SJCRH30 (cell line): Measurements from ENCODE around the gene FNIP2. TPM values are rescaled to one million over a fixed set of nuclear protein-coding genes. Genes with fewer than 3 reads are reported as not detected.
A peak's percentile ranks its signal among the peaks of the same experiment; 100 is the strongest.
"Not testable (repeated sequence)": the region's sequence is repeated elsewhere in the genome, so short reads cannot be mapped to it uniquely, and the experiment has no call there.

ENCODE experiments used
- DNase-seq, 2 experiments: peaks; one replicate each; pipeline ENCODE4 v3.0.0-alpha.2; 2015 to 2020
- H3K27ac ChIP-seq: fragments of 250-450 bp; sonication (Bioruptor Pico); 2 replicates; pipeline ENCODE4 v1.5.1; 2020; ENCODE audit warnings: mild to moderate bottlenecking, moderate library complexity
- H3K27me3 ChIP-seq: fragments of 250-450 bp; sonication (Bioruptor Pico); 2 replicates; pipeline ENCODE4 v1.5.1; 2020; ENCODE audit warnings: mild to moderate bottlenecking, moderate library complexity
- H3K36me3 ChIP-seq: fragments of 250-450 bp; sonication (Bioruptor Pico); 2 replicates; pipeline ENCODE4 v1.5.1; 2020; ENCODE audit warnings: mild to moderate bottlenecking, moderate library complexity
- H3K4me1 ChIP-seq: fragments of 250-450 bp; sonication (Bioruptor Pico); 2 replicates; pipeline ENCODE4 v1.5.1; 2020; ENCODE audit warnings: mild to moderate bottlenecking, moderate library complexity
- H3K4me3 ChIP-seq: fragments of 250-450 bp; sonication (Bioruptor Pico); 2 replicates; pipeline ENCODE4 v1.5.1; 2020; ENCODE audit warnings: mild to moderate bottlenecking, moderate library complexity
- H3K9me3 ChIP-seq: fragments of 250-450 bp; sonication (Bioruptor Pico); replicated peaks from 2 replicates; pipeline ENCODE4 v1.5.1; 2020; ENCODE audit warnings: mild to moderate bottlenecking, moderate library complexity
- total RNA-seq: library from RNA; depleted of rRNA; stranded (reverse); fragments of >200 nt; shearing (Covaris generic); gene quantifications from 2 replicates; pipeline ENCODE4 v1.2.3, GENCODE V29; 2014

The FNIP2 gene
- total RNA-seq, 1 experiment from 2014 or later: 18.4 TPM

DNA sequence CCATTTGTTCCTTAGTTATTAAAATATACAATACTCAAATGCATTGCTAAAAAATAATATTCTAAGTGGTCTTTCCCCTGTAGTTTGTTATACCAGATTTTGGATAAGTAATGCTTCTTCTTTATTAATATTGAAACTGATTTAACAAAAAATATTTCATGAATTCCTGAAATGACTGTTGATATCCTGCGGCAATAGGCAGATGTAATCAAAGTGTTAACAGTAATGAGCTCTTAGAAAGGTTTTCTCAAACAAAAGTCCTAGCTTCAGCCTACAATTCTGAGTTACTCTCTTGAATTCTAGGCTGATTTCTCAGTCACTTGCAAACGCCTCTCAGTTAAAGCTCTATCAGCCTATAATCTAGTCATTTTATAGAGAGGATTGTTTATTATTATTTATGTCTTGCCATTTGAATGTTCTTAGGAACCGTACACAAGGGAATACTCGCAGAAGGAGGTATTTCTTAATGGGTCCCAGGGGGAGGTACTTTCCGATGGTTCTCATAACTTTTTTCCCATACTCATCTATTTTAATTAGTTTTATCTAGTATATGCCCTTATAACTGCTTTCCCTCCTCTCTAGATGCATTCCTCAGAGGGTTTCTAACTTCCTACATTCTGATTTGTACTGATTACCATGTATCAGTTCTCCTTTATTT lies 96.8 kb downstream of the FNIP2 start:
- Histone ChIP-seq H3K27ac (no peak overlapping the region), H3K4me1 (no peaks in the 10 kb centered on the region), H3K4me3 (no peak overlapping the region), H3K9me3 (no peaks in the 10 kb centered on the region), H3K36me3 (no peaks in the 10 kb centered on the region), H3K27me3 (no peaks in the 10 kb centered on the region)
- no peak for DNase-seq

DNA sequence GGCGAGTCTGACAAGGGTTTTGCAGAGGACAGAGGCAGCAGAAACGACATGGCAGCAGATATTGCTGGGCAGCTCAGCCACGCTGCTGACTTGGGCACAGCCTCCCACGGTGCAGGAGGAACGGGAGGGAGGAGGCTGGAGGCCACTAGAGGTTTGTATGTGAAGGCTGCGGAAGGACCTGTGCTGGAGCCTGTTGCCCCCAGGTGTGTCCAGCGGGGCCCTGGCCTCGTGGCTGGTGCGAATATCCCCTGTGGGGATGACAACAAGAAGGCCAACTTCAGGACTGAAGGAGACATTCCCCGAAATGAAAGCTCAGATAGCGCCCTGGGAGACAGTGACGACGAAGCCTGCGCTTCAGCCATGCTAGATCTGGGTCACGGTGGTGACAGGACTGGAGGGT lies 100.2 kb downstream of the FNIP2 start:
- Histone ChIP-seq H3K4me1 (0 out of 2 replicates have a peak, but pooled peaks cover 3% of the 10 kb centered on the region), H3K27ac (no peak overlapping the region), H3K4me3 (no peak overlapping the region), H3K9me3 (no peaks in the 10 kb centered on the region), H3K27me3 (no peaks in the 10 kb centered on the region), H3K36me3 (no peaks in the 10 kb centered on the region)
- no peak for DNase-seq

DNA sequence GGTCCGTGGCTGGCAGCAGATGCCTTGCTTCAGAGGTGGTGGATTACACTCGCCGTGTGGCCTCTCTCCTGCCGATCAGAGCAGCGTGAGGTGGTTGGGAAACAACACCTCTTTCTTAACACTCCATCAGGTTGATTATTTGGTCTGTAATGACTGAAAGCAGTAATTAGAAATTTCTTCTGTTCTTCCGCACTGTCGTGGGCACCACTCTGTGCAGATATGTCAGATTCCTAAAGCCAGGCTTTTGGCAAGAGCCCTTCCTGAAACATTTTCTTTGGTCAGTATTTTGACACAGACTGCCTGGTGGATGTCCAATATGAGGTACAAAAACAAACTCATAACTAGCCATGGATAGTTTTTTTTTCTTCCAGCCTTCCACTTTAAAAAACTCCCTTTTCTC lies 100.9 kb downstream of the FNIP2 start:
- H3K4me1 ChIP-seq: 0 out of 2 replicates have a peak, but pooled peaks cover 3% of the 10 kb centered on the region

DNA sequence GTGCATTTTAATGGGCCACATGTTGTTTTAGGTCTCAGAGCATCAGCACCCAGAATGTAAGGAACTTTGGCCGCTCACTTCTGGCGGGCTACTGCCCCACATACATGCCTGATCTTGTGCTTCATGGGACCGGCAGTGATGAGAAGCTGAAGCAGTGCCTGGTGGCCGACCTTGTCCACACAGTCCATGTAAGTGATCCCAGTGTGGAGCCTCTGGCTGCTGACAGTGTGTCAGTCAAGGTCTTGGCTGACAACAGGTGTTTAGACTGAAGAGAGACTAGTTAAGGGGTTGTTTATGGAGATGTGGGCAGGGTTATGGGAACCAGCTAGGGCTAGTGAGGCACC lies 101.4 kb downstream of the FNIP2 start:
- no peaks in the 10 kb centered on the region for H3K36me3 ChIP-seq
- no peaks in the 10 kb centered on the region for H3K9me3 ChIP-seq
- no peak overlapping the region for H3K4me3 ChIP-seq
- no peak overlapping the region for H3K27ac ChIP-seq
- no peak for DNase-seq
- 0 out of 2 replicates have a peak, but pooled peaks cover 3% of the 10 kb centered on the region for H3K4me1 ChIP-seq
- no peaks in the 10 kb centered on the region for H3K27me3 ChIP-seq

More for the DNA sequence above, 100.9 kb downstream of the FNIP2 start:
- Histone ChIP-seq H3K27me3 (no peaks in the 10 kb centered on the region), H3K27ac (no peak overlapping the region), H3K4me3 (no peak overlapping the region), H3K36me3 (no peaks in the 10 kb centered on the region), H3K9me3 (no peaks in the 10 kb centered on the region)
- no peak for DNase-seq

DNA sequence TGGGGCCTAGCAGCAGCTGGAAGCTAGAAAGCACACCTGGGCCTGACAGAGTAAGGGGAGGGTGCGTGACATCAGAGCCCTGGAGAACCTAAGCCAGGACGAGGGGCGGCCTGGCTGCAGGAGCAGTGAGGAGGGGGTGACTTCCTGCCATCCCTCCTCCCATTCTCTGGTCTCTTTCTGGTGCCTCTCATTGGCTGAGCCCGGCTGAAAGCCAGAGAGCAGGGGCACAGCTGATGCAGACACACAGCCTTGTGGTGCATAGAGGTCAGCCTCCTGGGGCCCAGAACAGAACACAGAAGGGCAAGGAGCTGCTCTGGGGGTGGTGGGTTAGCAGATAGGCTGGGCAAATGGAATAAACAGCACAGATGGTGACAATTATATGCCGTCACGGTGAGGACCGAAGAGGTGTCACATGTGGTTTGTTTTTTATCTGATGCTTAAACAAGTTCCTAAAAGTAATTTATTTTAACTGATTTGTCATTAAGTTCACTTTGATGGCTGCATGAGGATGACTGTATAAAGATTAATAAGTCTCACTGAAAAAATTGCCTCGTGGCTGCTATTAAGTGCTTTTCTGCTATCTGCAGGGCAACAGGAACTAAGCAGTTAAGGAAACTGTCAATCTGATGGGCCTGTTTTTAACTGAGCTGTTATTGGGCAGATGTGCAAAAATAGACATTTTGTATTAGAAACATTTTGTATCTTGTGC lies 102.0 kb downstream of the FNIP2 start:
- no peaks in the 10 kb centered on the region for H3K36me3 ChIP-seq
- no peak overlapping the region for H3K4me3 ChIP-seq
- 0 out of 2 replicates have a peak, but pooled peaks cover 3% of the 10 kb centered on the region for H3K4me1 ChIP-seq
- no peaks in the 10 kb centered on the region for H3K27me3 ChIP-seq
- H3K9me3 ChIP-seq: no peaks in the 10 kb centered on the region
- H3K27ac ChIP-seq: no peak overlapping the region
- no peak for DNase-seq

DNA sequence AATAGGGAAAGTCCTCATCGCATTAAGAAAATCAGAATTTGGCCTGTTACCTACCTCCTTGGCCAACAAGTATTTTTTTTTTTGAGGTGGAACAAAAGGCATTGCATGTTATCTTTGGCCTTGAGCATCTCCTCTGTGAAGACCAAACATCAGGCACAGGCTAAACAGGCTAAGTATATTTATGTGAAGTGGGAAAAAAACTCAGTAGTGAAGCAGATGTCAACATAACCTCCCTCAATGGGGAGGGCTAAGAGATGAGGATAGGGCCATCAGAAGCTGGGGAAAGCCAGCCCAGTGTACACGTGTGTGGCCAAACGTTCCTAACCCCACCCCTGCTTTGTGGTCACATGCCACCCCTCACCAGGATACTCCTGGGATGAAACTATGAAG lies 102.5 kb downstream of the FNIP2 start:
- H3K4me3 ChIP-seq: no peak overlapping the region
- H3K36me3 ChIP-seq: no peaks in the 10 kb centered on the region
- no peak overlapping the region for H3K27ac ChIP-seq
- H3K9me3 ChIP-seq: no peaks in the 10 kb centered on the region
- DNase-seq: no peak
- H3K4me1 ChIP-seq: 0 out of 2 replicates have a peak, but pooled peaks cover 3% of the 10 kb centered on the region
- H3K27me3 ChIP-seq: no peaks in the 10 kb centered on the region

DNA sequence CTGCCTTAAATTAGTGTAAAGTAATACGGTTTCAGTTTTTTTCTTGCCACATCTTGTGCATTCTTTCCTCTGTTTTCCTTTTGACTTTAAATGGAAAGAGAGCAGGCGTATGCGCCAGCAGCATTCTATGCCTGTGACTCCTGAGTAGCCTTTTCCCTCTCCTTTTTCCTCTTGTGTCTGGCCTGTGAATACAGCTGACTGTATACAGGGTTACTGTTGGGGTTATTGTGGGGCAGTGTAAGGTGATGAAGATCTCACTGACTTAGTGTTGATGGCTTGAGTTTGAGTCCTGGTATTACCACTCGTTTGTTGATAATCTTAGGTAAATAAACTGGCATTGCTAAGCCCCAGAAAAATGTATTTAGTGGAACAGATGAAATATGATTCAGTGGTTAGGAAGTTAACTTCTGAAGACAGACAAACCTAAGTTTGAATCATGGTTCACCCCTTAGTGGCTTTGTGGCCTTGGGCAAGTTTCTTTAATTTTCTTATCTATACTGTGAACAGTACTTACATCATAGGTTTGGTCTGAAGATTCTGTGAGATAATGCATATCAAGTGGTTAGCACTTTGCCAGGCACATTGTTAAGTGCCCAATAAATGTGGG lies 105.1 kb downstream of the FNIP2 start:
- Histone ChIP-seq H3K4me1 (0 out of 2 replicates have a peak, but pooled peaks cover 3% of the 10 kb centered on the region), H3K36me3 (no peaks in the 10 kb centered on the region), H3K27ac (no peak overlapping the region), H3K9me3 (no peaks in the 10 kb centered on the region), H3K27me3 (no peaks in the 10 kb centered on the region), H3K4me3 (no peak overlapping the region)
- DNase-seq: peak; percentile 10 to 34

DNA sequence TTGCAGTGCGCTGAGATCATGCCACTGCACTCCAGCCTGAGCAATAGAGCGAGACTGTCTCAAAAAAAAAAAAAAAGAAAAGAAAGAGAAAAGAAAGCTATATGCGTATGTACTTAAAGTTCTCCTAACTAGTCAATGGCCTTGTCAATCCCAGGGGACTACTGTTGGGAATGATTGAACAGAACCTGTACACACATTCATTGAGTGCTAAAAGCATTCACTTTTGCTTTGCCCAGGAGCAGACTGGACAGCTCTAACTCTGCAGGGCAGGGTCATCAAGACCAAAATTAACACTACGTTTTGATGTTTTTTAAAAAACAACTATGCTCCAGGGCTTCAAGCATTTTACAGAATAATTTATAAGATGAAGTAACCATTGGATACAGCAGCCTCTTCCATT lies 106.2 kb downstream of the FNIP2 start:
- H3K4me1 ChIP-seq: 0 out of 2 replicates have a peak, but pooled peaks cover 3% of the 10 kb centered on the region
- H3K9me3 ChIP-seq: no peaks in the 10 kb centered on the region
- no peaks in the 10 kb centered on the region for H3K27me3 ChIP-seq
- no peak for DNase-seq
- H3K27ac ChIP-seq: no peak overlapping the region
- H3K36me3 ChIP-seq: no peaks in the 10 kb centered on the region
- H3K4me3 ChIP-seq: no peak overlapping the region

DNA sequence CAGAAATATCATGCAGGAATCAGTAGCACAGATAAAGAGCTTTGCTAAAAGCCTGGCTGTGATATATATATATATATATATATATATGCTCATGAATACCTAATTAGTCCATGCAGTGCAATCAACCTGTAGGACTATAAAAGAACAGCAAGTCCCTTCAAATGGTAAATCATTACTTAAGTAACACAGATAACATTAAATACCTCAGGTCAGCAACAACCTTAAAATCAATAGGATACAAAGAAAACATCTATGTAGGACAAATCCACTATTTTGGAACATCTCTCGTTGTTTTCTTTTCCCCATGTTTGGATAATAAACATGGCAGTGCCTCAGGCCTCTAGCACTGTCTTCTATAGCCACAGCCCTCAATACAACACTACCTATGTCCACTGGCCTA lies 106.6 kb downstream of the FNIP2 start:
- no peaks in the 10 kb centered on the region for H3K36me3 ChIP-seq
- no peak overlapping the region for H3K27ac ChIP-seq
- no peaks in the 10 kb centered on the region for H3K9me3 ChIP-seq
- no peak overlapping the region for H3K4me3 ChIP-seq
- no peak for DNase-seq
- 0 out of 2 replicates have a peak, but pooled peaks cover 3% of the 10 kb centered on the region for H3K4me1 ChIP-seq
- no peaks in the 10 kb centered on the region for H3K27me3 ChIP-seq

DNA sequence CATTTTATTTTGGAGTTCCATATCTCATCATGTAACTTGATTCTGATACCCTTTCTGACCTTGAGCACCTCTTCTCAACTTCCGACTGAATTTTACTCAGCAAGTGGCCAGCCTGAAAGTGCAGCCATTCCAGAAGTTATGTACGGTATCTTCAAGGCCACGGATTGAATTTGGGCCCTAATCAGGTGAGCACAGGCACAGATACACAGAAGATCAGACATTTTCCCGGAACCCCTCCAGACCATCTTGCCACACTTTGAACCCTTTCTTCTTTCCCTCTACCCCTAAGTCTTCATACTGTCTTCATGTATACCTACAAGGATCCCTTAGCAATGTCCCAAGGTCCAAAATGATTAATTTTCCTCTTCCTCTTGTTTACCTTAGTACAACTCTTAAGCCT lies 108.2 kb downstream of the FNIP2 start:
- Histone ChIP-seq H3K27me3 (no peaks in the 10 kb centered on the region), H3K9me3 (no peaks in the 10 kb centered on the region), H3K4me1 (0 out of 2 replicates have a peak, but pooled peaks cover 3% of the 10 kb centered on the region), H3K27ac (no peak overlapping the region), H3K4me3 (no peak overlapping the region), H3K36me3 (no peaks in the 10 kb centered on the region)
- DNase-seq: no peak

DNA sequence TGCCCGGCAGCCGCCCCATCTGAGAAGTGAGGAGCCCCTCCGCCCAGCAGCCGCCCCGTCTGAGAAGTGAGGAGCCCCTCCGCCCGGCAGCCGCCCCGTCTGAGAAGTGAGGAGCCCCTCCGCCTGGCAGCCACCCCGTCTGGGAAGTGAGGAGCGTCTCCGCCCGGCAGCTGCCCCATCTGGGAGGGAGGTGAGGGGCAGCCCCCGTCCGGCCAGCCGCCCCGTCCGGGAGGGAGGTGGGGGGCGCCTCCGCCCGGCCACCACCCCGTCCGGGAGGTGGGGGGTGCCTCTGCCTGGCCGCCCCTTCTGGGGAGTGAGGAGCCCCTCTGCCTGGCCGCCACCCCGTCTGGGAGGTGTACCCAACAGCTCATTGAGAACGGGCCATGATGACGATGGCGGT lies 113.3 kb downstream of the FNIP2 start:
- H3K4me1 ChIP-seq, DNase-seq, H3K27ac ChIP-seq, H3K9me3 ChIP-seq, H3K36me3 ChIP-seq, H3K27me3 ChIP-seq, H3K4me3 ChIP-seq: not testable (repeated sequence)

DNA sequence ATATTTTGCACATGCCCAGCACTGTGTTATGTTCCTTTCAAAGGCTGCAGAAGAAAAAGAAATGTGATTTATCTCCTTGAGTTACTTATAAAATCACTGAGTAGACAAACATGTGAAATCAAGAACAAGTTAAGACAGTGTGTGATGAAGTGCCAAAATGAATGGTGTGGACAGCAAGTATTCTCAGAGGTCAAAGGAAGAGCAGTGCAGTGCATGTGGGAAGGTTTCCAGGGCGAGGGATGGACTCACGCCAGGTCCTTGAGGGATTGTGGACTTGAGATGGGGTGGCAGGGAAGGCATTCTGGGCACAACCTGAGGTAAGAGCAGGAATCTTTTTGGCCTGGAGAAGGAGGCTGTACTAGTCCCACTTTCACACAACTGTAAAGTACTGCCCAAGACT lies 115.5 kb downstream of the FNIP2 start:
- Histone ChIP-seq H3K27me3 (no peaks in the 10 kb centered on the region), H3K4me1 (no peaks in the 10 kb centered on the region), H3K4me3 (no peak overlapping the region), H3K9me3 (no peaks in the 10 kb centered on the region), H3K27ac (no peak overlapping the region), H3K36me3 (no peaks in the 10 kb centered on the region)
- DNase-seq: no peak

DNA sequence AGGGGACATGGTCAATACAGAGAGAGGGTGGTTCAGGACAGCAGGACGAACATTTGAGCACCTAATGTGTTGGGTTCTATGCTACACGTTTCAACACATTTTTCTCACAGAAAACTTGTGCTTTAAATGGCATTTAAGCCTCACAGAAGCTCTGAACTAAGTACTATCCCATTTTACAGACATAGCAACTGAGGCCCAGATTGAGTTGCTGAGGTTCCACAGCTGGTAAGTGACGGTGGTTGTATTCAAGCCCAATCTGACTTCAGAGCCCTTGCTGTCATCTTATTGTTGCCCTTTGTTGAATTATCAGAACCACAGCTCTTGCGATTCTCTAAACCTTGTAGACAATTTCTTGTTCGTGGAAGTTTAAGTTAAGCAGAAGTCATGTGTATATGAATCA lies 116.7 kb downstream of the FNIP2 start:
- H3K27ac ChIP-seq: no peak overlapping the region
- H3K9me3 ChIP-seq: no peaks in the 10 kb centered on the region
- H3K4me1 ChIP-seq: no peaks in the 10 kb centered on the region
- no peak for DNase-seq
- H3K36me3 ChIP-seq: no peaks in the 10 kb centered on the region
- H3K4me3 ChIP-seq: no peak overlapping the region
- no peaks in the 10 kb centered on the region for H3K27me3 ChIP-seq

DNA sequence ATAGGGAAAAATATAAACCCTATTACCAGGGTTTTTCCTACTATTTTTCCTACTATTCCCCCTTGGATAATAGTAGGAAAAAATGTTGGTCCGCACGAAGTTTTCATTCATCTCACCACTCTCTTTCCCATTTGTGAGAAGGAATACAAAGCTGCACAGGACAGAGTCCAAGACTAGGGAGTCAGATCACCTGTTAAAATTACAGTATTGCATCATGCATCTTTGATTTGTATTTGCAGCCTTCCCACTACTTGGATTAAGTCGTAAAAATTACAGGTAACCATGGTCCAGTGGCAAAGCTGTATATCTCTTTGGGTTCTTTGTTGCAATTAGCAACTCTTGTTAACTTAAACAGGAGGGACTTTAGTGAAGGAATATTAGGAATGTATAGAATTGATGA lies 121.5 kb downstream of the FNIP2 start:
- Histone ChIP-seq H3K36me3 (no peaks in the 10 kb centered on the region), H3K27me3 (no peaks in the 10 kb centered on the region), H3K27ac (no peak overlapping the region), H3K9me3 (no peaks in the 10 kb centered on the region), H3K4me3 (no peak overlapping the region), H3K4me1 (no peaks in the 10 kb centered on the region)
- no peak for DNase-seq

DNA sequence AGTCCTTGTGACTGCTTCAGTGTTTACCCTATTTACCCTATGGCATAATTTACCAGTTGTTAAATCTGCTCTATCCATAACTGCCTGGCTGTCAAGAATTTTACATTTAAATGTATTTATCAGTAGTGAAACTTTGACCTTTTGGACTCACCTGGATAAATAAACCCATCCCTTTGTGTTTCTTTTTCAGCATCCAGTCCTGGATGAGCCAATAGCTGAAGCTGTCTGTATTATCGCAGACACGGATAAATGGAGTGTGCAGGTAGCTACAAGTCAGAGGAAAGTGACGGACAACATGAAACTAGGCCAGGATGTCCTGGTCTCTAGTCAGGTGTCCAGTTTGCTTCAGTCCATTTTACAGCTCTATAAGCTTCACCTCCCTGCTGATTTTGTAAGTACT lies 122.4 kb downstream of the FNIP2 start:
- no peak for DNase-seq
- Histone ChIP-seq H3K27ac (no peak overlapping the region), H3K4me3 (no peak overlapping the region), H3K36me3 (no peaks in the 10 kb centered on the region), H3K4me1 (no peaks in the 10 kb centered on the region), H3K27me3 (no peaks in the 10 kb centered on the region), H3K9me3 (no peaks in the 10 kb centered on the region)
